ENCODE measurements around the gene CBLC.

GRCh38 chr19:44732235-44733014 is 45.3 kb upstream of the CBLC start:
- TF ChIP-seq, protein P1, sequence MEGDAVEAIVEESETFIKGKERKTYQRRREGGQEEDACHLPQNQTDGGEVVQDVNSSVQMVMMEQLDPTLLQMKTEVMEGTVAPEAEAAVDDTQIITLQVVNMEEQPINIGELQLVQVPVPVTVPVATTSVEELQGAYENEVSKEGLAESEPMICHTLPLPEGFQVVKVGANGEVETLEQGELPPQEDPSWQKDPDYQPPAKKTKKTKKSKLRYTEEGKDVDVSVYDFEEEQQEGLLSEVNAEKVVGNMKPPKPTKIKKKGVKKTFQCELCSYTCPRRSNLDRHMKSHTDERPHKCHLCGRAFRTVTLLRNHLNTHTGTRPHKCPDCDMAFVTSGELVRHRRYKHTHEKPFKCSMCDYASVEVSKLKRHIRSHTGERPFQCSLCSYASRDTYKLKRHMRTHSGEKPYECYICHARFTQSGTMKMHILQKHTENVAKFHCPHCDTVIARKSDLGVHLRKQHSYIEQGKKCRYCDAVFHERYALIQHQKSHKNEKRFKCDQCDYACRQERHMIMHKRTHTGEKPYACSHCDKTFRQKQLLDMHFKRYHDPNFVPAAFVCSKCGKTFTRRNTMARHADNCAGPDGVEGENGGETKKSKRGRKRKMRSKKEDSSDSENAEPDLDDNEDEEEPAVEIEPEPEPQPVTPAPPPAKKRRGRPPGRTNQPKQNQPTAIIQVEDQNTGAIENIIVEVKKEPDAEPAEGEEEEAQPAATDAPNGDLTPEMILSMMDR (conservative IDR thresholded peaks at IDR 0.05): no peak
- TF ChIP-seq ZFX (IDR thresholded peaks at IDR 0.05): no peak
